Measurements from ENCODE around the gene TNS2. TPM values are rescaled to one million over a fixed set of nuclear protein-coding genes. Genes with fewer than 3 reads are reported as not detected.

TNS2 gene
- total and polyA plus RNA-seq, 2 of the 13 experiments (the other 11 are each of a cell fraction or from before 2014, with no cell fraction given): 8.9 to 20.4 TPM

DNA sequence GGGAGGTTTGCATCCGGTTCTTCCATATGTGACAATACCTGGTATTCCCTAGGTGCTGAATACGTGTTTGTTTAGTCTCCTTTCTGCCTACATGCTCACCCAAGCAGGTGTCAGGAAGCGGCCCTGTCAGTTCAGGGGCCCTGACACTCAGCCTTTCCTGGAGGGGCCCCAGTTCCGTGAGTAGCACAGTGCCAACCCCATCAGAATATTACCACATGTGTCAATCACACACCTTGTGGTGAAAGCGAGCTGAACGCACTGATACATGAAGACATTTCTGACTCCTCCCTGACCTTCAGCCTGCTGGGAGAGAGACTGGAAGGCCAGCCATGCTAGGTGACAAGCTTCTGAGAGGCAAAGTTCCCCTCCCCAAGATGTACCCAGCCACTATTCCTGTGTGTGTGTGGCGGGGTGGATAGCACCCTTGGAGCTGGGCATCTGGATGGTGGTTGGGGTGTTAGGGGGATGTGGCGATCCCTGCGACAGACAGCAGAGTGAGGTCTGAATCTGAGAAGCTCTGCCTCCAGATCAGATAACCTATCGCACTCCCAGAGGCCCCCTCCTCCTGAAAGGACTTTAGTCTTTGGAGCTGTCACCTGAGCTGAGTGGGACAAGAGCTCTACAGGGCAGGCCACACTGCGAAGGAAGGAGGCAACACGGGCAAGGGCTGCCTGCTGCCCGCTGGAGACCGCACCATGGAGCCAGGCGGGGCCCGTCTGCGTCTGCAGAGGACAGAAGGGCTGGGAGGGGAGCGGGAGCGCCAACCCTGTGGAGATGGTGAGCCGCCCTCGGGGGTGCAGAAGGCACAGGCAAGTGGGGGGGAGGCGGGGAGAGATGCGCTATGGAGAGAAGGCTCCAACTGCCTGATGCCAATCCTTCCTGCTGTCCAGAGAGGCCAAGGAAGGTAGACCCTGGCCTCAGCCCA lies 53.3 kb downstream of the TNS2 start, which contains the start of gene SOAT2 (continued):
- TF ChIP-seq, protein P1, sequence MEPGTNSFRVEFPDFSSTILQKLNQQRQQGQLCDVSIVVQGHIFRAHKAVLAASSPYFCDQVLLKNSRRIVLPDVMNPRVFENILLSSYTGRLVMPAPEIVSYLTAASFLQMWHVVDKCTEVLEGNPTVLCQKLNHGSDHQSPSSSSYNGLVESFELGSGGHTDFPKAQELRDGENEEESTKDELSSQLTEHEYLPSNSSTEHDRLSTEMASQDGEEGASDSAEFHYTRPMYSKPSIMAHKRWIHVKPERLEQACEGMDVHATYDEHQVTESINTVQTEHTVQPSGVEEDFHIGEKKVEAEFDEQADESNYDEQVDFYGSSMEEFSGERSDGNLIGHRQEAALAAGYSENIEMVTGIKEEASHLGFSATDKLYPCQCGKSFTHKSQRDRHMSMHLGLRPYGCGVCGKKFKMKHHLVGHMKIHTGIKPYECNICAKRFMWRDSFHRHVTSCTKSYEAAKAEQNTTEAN (CRISPR knock-in tag; conservative IDR thresholded peaks at IDR 0.05): no peak
- no peak for TF ChIP-seq NFE2L2 (IDR thresholded peaks at IDR 0.05; ENCODE audit: low read length)
- no peak for TF ChIP-seq CENPT (CRISPR knock-in tag; IDR thresholded peaks at IDR 0.05; ENCODE audit: low read depth)
- TF ChIP-seq, protein P2, sequence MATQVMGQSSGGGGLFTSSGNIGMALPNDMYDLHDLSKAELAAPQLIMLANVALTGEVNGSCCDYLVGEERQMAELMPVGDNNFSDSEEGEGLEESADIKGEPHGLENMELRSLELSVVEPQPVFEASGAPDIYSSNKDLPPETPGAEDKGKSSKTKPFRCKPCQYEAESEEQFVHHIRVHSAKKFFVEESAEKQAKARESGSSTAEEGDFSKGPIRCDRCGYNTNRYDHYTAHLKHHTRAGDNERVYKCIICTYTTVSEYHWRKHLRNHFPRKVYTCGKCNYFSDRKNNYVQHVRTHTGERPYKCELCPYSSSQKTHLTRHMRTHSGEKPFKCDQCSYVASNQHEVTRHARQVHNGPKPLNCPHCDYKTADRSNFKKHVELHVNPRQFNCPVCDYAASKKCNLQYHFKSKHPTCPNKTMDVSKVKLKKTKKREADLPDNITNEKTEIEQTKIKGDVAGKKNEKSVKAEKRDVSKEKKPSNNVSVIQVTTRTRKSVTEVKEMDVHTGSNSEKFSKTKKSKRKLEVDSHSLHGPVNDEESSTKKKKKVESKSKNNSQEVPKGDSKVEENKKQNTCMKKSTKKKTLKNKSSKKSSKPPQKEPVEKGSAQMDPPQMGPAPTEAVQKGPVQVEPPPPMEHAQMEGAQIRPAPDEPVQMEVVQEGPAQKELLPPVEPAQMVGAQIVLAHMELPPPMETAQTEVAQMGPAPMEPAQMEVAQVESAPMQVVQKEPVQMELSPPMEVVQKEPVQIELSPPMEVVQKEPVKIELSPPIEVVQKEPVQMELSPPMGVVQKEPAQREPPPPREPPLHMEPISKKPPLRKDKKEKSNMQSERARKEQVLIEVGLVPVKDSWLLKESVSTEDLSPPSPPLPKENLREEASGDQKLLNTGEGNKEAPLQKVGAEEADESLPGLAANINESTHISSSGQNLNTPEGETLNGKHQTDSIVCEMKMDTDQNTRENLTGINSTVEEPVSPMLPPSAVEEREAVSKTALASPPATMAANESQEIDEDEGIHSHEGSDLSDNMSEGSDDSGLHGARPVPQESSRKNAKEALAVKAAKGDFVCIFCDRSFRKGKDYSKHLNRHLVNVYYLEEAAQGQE (IDR thresholded peaks at IDR 0.05; ENCODE audit: borderline replicate concordance in 1 of 2, low read depth in 1 of 2, low read length in 2 of 2): no peak
- TF ChIP-seq NONO (IDR thresholded peaks at IDR 0.05): no peak
- peak; percentile 43 for TF ChIP-seq NONO (CRISPR knock-in tag; conservative IDR thresholded peaks at IDR 0.05)
- TF ChIP-seq ZNF776 (CRISPR knock-in tag; IDR thresholded peaks at IDR 0.05): no peak
- TF ChIP-seq, protein P3, sequence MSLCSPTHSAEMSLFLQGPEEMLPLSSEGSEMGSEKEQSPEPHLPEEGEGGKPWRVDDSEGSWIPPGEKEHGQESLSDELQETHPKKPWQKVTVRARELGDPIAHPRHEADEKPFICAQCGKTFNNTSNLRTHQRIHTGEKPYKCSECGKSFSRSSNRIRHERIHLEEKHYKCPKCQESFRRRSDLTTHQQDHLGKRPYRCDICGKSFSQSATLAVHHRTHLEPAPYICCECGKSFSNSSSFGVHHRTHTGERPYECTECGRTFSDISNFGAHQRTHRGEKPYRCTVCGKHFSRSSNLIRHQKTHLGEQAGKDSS (CRISPR knock-in tag; IDR thresholded peaks at IDR 0.05; ENCODE audit: borderline replicate concordance, low read depth): peak; percentile 36; the same call in 1 of the 2 replicates
- TF ChIP-seq ZBTB7A (CRISPR knock-in tag; IDR thresholded peaks at IDR 0.05): 0 out of 2 replicates have a peak, but pooled peaks have one; percentile 46
- no peak for TF ChIP-seq TCF7 (IDR thresholded peaks at IDR 0.05; ENCODE audit: low read depth)
- TF ChIP-seq, protein P4, sequence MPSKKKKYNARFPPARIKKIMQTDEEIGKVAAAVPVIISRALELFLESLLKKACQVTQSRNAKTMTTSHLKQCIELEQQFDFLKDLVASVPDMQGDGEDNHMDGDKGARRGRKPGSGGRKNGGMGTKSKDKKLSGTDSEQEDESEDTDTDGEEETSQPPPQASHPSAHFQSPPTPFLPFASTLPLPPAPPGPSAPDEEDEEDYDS (CRISPR knock-in tag; IDR thresholded peaks at IDR 0.05): peak; percentile 66
- no peak for TF ChIP-seq ZFP90 (CRISPR knock-in tag; IDR thresholded peaks at IDR 0.05; ENCODE audit: borderline replicate concordance)
- TF ChIP-seq ZNF737 (CRISPR knock-in tag; IDR thresholded peaks at IDR 0.05; ENCODE audit: borderline replicate concordance): no peak
- TF ChIP-seq ONECUT2 (CRISPR knock-in tag; IDR thresholded peaks at IDR 0.05): no peak
- TF ChIP-seq KAT2B (IDR thresholded peaks at IDR 0.05; ENCODE audit: borderline replicate concordance, low read depth, low read length): no peak
- TF ChIP-seq ZSCAN30 (CRISPR knock-in tag; IDR thresholded peaks at IDR 0.05): no peak
- TF ChIP-seq POLR2AphosphoS2 (IDR thresholded peaks at IDR 0.05; ENCODE audit: low read depth, low read length): no peak
- 0 out of 2 replicates have a peak, but pooled peaks have one; percentile 15 for TF ChIP-seq SNAI1 (CRISPR knock-in tag; IDR thresholded peaks at IDR 0.05; ENCODE audit: borderline replicate concordance)
- TF ChIP-seq ZNF761 (CRISPR knock-in tag; conservative IDR thresholded peaks at IDR 0.05): peak; percentile 72; the same call in 1 of the 2 replicates
- peak; percentile 34; the same call in 1 of the 2 replicates for TF ChIP-seq GATA4 (IDR thresholded peaks at IDR 0.05; ENCODE audit: borderline replicate concordance, low read depth)
- TF ChIP-seq ZNF598 (CRISPR knock-in tag; IDR thresholded peaks at IDR 0.05; ENCODE audit: borderline replicate concordance): no peak
- TF ChIP-seq ZNF33B (CRISPR knock-in tag; IDR thresholded peaks at IDR 0.05): no peak
- TF ChIP-seq LCORL (IDR thresholded peaks at IDR 0.05): no peak
- TF ChIP-seq LCORL (CRISPR knock-in tag; IDR thresholded peaks at IDR 0.05): no peak; the same call in 1 of the 2 replicates
- no peak for TF ChIP-seq ZNF329 (CRISPR knock-in tag; IDR thresholded peaks at IDR 0.05; ENCODE audit: low read depth)

Measured in HepG2 (cell line).